Heart left ventricle (tissue), 16 donors: ENCODE results near the gene IGFN1. TPM values are rescaled to one million over a fixed set of nuclear protein-coding genes. Genes with fewer than 3 reads are reported as not detected.

Source experiments
- ATAC-seq, 4 donors: fragments of 200-7000 bp; cut with Tn5 transposase; one replicate each; pipeline ENCODE4 v1.9.1; 2020 to 2022; ENCODE audit warnings: moderate library complexity in 4 of 4, mild to moderate bottlenecking in 3 of 4, moderate number of reproducible peaks in 1 of 4
- DNase-seq, 5 donors: peaks; one replicate each; pipeline ENCODE4 v3.0.0-alpha.2; 2020
- H3K27ac ChIP-seq, 12 donors: fragments of 200-600 bp; sonication (generic) in 4 of 12; one replicate each; pipeline versions ENCODE4 v1.5.0 to v1.8.0; 2016 to 2022; ENCODE audit warnings: mild to moderate bottlenecking in 2 of 12
- H3K27me3 ChIP-seq, 9 donors: fragments of 200-600 bp; sonication (generic) in 2 of 9; one replicate each; pipeline versions ENCODE4 v1.5.1 to v1.8.0; 2016 to 2022; ENCODE audit warnings: mild to moderate bottlenecking in 3 of 9
- H3K36me3 ChIP-seq, 9 donors: fragments of 200-600 bp; sonication (generic) in 2 of 9; one replicate each; pipeline versions ENCODE4 v1.5.0 to v1.8.0; 2018 to 2022; ENCODE audit warnings: mild to moderate bottlenecking in 2 of 9
- H3K4me1 ChIP-seq, 12 donors: fragments of 200-600 bp; sonication (generic) in 4 of 12; one replicate each; pipeline versions ENCODE4 v1.5.0 to v1.8.0; 2016 to 2022; ENCODE audit warnings: mild to moderate bottlenecking in 3 of 12
- H3K4me3 ChIP-seq, 12 donors: fragments of 200-600 bp; sonication (generic) in 4 of 12; one replicate each; pipeline versions ENCODE4 v1.5.0 to v1.8.0; 2017 to 2022; ENCODE audit warnings: mild to moderate bottlenecking in 9 of 12, moderate library complexity in 4 of 12
- H3K9me3 ChIP-seq, 12 donors: fragments of 200-600 bp; sonication (generic) in 4 of 12; one replicate each; pipeline versions ENCODE4 v1.5.0 to v1.8.0; 2016 to 2022; ENCODE audit warnings: mild to moderate bottlenecking in 1 of 12
- POLR2A ChIP-seq, 2 donors: fragments of 450-650 bp; IDR thresholded peaks; one replicate each; pipeline ENCODE4 v1.6.1; 2017; ENCODE audit warnings: antibody characterized with exemption in 2 of 2, mild to moderate bottlenecking in 2 of 2, moderate library complexity in 2 of 2
- WGBS, 4 donors: extraction: QIAGEN DNeasy Blood & Tissue Kit in 2 of 4; methylation state at CpG; one replicate each; pipeline versions ENCODE4 v1.1.5 to v1.1.7; 2013 to 2018; 5-methylcytosine and 5-hydroxymethylcytosine counted together
- intact Hi-C, 10 donors: fragments of 100-400 bp; cut with DNase I; formaldehyde crosslinking; loops; one replicate each; pipeline versions ENCODE4 v1.11.1 to v1.14.2; 2022
- polyA plus RNA-seq, 2 donors: library from polyadenylated mRNA; stranded (reverse); fragments of 200-250 nt; gene quantifications; one replicate each; pipeline ENCODE4 v1.2.3, GENCODE V29; 2013
- total RNA-seq, 9 donors: library from RNA; depleted of rRNA in 2 of 9; stranded (reverse); fragments of >200 nt in 2 of 9; fragmentation: NEBNext Ultra II Directional in 3 of 9; extraction: Animal tissue kit (Norgen Biotek cat#: 25700) in 3 of 9; gene quantifications; one replicate each; pipeline versions ENCODE4 v1.1.0 to v1.2.4, GENCODE V29; 2016 to 2023
- TF ChIP-seq, protein P1 (sequence below), 12 donors: fragments of 200-600 bp; sonication (generic) in 4 of 12; IDR thresholded peaks; one replicate each; pipeline versions ENCODE4 v1.5.0 to v1.8.0; 2018 to 2022; ENCODE audit warnings: antibody characterized with exemption in 12 of 12, mild to moderate bottlenecking in 5 of 12
- donor health status: ischemic (EF 13 %, LVEDD 7.1; RV severe dilation, severe dysfunction).
- donor health status: healthy with polysubstance abuse.
- donor health status: DM: no; HTN: yes; CAD: no.
- donor health status: DM: no; HTN: no; CAD: no.
- donor health status: ischemic (EF 25% LVEDD 6.9; RV normal size, moderate dysfunction).
- donor health status: ischemic (EF 25% LVEDD 5.7; RV mildly dilated, moderate dysfunction).
- donor health status: healthy.
- donor health status: DM: yes; HTN: yes; CAD: no.
- donor health status: ischemic (EF 35%, LVEDD 5.7; RV mildly dilated, moderate dysfunction).
- donor health status: nonischemic (EF 11% LVEDD 7.7; RV severe dilation, severe dysfunction).
- donor health status: DM: yes; HTN: yes; CAD: no.
- donor health status: PGD.
- donor health status: ischemic (EF 29% LVEDD 5.4; RV normal size, mild dysfunction).
- donor health status: nonischemic (EF 23%, LVEDD 6.1; RV moderate dilation, normal function).

The IGFN1 gene
- total and polyA plus RNA-seq, 11 donors, result 0.03 to 0.04 TPM; not detected in 9

- intact Hi-C loops, result loop anchor here in 2 of 10 donors (5.0 kb wide), 2 partner anchors 47 to 62 kb away; no protein-coding TSS in a partner anchor
- ATAC-seq, result peak in 3 of 4 donors; percentile 47 to 73 (median 54)
These were observed 69.6 kb downstream of the IGFN1 start for GRCh38 chr1:201260236-201260590.

GRCh38 chr1:201260648-201261311, 70.2 kb downstream of the IGFN1 start:
- peaks cover 0 to 18% (median 11%) of the 10 kb centered on the region in 9 donors for H3K27me3 ChIP-seq
- no peak for ATAC-seq
- no peaks in the 10 kb centered on the region for H3K36me3 ChIP-seq
- TF ChIP-seq POLR2A (IDR thresholded peaks at IDR 0.05), result no peak
- TF ChIP-seq, protein P1, sequence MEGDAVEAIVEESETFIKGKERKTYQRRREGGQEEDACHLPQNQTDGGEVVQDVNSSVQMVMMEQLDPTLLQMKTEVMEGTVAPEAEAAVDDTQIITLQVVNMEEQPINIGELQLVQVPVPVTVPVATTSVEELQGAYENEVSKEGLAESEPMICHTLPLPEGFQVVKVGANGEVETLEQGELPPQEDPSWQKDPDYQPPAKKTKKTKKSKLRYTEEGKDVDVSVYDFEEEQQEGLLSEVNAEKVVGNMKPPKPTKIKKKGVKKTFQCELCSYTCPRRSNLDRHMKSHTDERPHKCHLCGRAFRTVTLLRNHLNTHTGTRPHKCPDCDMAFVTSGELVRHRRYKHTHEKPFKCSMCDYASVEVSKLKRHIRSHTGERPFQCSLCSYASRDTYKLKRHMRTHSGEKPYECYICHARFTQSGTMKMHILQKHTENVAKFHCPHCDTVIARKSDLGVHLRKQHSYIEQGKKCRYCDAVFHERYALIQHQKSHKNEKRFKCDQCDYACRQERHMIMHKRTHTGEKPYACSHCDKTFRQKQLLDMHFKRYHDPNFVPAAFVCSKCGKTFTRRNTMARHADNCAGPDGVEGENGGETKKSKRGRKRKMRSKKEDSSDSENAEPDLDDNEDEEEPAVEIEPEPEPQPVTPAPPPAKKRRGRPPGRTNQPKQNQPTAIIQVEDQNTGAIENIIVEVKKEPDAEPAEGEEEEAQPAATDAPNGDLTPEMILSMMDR (IDR thresholded peaks at IDR 0.05), result no peak
- H3K4me1 ChIP-seq, result peaks cover 0 to 12% (median 10%) of the 10 kb centered on the region in 12 donors
- H3K4me3 ChIP-seq, result no peak overlapping the region
- no peaks in the 10 kb centered on the region for H3K9me3 ChIP-seq
- 91 to 95% (median 94%) methylated on average over 8 of the region's 8 CpGs for WGBS, 4 donors
- intact Hi-C loops, result loop anchor here in 2 of 10 donors (5.0 kb wide), 2 partner anchors 47 to 62 kb away; no protein-coding TSS in a partner anchor
- DNase-seq, result no peak
- H3K27ac ChIP-seq, result no peak overlapping the region

More at GRCh38 chr1:201260236-201260590, 69.6 kb downstream of the IGFN1 start:
- TF ChIP-seq POLR2A (IDR thresholded peaks at IDR 0.05), result no peak
- TF ChIP-seq, protein P1 (IDR thresholded peaks at IDR 0.05), result no peak
- Histone ChIP-seq H3K9me3 (no peaks in the 10 kb centered on the region), H3K4me3 (peak overlapping the region in 3 of 12 donors; percentile 10 to 16 (median 12)), H3K36me3 (no peaks in the 10 kb centered on the region), H3K4me1 (peaks cover 0 to 12% (median 10%) of the 10 kb centered on the region in 12 donors), H3K27ac (no peak overlapping the region), H3K27me3 (peaks cover 0 to 18% (median 11%) of the 10 kb centered on the region in 9 donors)
- DNase-seq, result peak in 1 of 5 donors; percentile 27
- 25 to 39% (median 30%) methylated on average over 9 to 11 of the region's 11 CpGs for WGBS, 4 donors

- Histone ChIP-seq H3K27ac (no peak overlapping the region), H3K4me1 (peaks cover 0 to 12% (median 10%) of the 10 kb centered on the region in 12 donors), H3K4me3 (no peak overlapping the region), H3K36me3 (no peaks in the 10 kb centered on the region), H3K9me3 (no peaks in the 10 kb centered on the region), H3K27me3 (peaks cover 0 to 18% (median 11%) of the 10 kb centered on the region in 9 donors)
- no peak for DNase-seq
- WGBS, 4 donors, result 90 to 99% (median 98%) methylated on average over 8 of the region's 8 CpGs
- intact Hi-C loops, result loop anchor here in 2 of 10 donors (5.0 kb wide), 2 partner anchors 45 to 60 kb away; no protein-coding TSS in a partner anchor
- no peak for ATAC-seq
- TF ChIP-seq POLR2A (IDR thresholded peaks at IDR 0.05), result no peak
- TF ChIP-seq, protein P1 (IDR thresholded peaks at IDR 0.05), result no peak
These were observed 71.3 kb downstream of the IGFN1 start for GRCh38 chr1:201261771-201262547.
